Measurements from ENCODE around the gene EPN2.

DNA sequence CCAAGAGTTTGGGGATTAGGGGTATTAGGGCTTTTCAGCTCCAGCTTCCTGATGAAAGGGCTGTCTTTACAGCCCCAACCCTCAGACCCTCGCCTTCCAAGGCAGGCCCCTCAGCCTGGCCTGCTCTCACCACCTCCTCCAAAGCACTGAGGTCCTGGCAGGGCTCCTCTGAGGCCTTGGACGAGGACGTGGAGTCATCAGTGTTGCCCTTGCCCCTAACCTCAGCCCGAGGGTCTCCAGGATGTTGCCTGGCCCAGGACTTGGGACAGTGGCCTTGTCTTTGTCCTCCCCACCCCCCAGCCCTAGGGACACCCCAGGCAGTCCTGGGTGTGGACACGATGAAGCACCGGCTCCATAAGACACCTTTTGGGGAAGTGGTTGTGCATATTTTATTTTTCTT lies 97.2 kb downstream of the EPN2 start:
- TF ChIP-seq, protein P1, sequence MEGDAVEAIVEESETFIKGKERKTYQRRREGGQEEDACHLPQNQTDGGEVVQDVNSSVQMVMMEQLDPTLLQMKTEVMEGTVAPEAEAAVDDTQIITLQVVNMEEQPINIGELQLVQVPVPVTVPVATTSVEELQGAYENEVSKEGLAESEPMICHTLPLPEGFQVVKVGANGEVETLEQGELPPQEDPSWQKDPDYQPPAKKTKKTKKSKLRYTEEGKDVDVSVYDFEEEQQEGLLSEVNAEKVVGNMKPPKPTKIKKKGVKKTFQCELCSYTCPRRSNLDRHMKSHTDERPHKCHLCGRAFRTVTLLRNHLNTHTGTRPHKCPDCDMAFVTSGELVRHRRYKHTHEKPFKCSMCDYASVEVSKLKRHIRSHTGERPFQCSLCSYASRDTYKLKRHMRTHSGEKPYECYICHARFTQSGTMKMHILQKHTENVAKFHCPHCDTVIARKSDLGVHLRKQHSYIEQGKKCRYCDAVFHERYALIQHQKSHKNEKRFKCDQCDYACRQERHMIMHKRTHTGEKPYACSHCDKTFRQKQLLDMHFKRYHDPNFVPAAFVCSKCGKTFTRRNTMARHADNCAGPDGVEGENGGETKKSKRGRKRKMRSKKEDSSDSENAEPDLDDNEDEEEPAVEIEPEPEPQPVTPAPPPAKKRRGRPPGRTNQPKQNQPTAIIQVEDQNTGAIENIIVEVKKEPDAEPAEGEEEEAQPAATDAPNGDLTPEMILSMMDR (IDR thresholded peaks at IDR 0.05; ENCODE audit: poor library complexity, severe bottlenecking) = no peak
- TF ChIP-seq, protein P2, sequence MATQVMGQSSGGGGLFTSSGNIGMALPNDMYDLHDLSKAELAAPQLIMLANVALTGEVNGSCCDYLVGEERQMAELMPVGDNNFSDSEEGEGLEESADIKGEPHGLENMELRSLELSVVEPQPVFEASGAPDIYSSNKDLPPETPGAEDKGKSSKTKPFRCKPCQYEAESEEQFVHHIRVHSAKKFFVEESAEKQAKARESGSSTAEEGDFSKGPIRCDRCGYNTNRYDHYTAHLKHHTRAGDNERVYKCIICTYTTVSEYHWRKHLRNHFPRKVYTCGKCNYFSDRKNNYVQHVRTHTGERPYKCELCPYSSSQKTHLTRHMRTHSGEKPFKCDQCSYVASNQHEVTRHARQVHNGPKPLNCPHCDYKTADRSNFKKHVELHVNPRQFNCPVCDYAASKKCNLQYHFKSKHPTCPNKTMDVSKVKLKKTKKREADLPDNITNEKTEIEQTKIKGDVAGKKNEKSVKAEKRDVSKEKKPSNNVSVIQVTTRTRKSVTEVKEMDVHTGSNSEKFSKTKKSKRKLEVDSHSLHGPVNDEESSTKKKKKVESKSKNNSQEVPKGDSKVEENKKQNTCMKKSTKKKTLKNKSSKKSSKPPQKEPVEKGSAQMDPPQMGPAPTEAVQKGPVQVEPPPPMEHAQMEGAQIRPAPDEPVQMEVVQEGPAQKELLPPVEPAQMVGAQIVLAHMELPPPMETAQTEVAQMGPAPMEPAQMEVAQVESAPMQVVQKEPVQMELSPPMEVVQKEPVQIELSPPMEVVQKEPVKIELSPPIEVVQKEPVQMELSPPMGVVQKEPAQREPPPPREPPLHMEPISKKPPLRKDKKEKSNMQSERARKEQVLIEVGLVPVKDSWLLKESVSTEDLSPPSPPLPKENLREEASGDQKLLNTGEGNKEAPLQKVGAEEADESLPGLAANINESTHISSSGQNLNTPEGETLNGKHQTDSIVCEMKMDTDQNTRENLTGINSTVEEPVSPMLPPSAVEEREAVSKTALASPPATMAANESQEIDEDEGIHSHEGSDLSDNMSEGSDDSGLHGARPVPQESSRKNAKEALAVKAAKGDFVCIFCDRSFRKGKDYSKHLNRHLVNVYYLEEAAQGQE (IDR thresholded peaks at IDR 0.05; ENCODE audit: borderline replicate concordance) = no peak
- TF ChIP-seq POLR2AphosphoS5 (IDR thresholded peaks at IDR 0.05) = no peak
